HG02852 (cell line): ENCODE data around the gene KCNT1.
"Not testable (repeated sequence)": the region's sequence is repeated elsewhere in the genome, so short reads cannot be mapped to it uniquely, and the experiment has no call there.

ENCODE experiments used
- ATAC-seq: cut with Tn5 transposase; IDR thresholded peaks from one replicate; pipeline ENCODE4 v1.9.1; 2021; ENCODE audit warnings: mild to moderate bottlenecking, moderate library complexity; ENCODE audit not compliant: unreplicated experiment

The KCNT1 gene

DNA sequence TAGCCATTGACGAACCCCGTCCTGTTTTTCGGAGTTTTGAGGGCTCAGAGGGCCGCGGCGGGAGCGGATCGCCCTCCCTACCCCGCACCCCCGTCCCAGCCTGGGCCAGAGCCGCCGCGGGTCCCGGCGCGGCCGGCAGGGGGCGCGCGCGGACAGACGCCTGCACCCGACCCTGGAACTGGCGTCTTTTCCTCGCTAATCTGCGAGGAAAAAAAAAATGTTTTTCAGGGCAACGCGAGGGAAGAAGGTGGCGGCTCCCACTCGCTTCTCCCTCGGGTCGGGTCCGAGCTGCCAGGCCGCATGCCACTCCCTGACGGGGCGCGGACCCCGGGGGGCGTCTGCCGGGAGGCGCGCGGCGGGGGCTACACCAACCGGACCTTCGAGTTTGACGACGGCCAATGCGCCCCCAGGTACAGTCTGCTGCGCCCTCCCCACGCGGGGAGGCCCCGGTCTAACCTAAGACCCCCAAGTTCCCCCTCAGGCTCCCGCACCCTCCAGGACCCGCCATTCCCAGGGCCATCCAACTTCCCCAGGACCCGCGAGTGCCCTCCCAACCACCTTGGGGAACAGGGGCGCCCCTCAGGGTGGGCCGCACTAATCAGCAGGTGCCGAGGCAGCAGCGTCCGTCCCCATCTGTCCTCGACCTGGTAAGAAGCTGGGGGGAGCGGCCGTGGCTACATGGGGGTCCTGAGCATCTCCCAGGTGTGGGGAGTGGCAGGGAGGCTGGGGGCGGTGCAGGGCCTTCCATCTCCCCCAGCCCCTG, at the start of gene KCNT1:
Gene KCNT1, plus strand, starts transcription at position 227 of the 763 bp plus-strand sequence. Its CDS starts 74 bp downstream, at position 301.
- ATAC-seq = no peak

GRCh38 chr9:135655317-135655716, 46.7 kb upstream of the KCNT1 start:
- no peak for ATAC-seq

DNA sequence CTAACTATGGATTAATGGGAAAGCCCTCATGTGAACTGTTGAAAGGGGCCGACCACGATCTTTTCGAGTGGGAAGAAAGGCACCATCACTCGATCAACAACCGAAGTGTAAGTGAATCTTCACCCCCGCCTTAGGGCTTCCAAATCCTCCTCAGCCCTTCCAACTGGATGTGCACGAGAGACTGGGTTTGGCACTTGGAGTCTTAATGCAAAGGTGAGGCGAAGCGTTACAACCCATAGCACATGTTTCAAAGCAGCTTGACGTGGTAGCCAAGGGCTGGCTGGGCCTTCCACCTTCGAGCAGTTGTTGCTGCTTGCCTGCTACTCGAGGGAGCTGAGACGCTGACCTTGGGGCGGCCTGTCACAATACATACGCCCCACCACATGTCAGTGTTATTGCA, 44.6 kb upstream of the KCNT1 start:
- ATAC-seq = no peak

- ATAC-seq = no peak
Observed at GRCh38 chr9:135659252-135659651, 42.7 kb upstream of the KCNT1 start.

DNA sequence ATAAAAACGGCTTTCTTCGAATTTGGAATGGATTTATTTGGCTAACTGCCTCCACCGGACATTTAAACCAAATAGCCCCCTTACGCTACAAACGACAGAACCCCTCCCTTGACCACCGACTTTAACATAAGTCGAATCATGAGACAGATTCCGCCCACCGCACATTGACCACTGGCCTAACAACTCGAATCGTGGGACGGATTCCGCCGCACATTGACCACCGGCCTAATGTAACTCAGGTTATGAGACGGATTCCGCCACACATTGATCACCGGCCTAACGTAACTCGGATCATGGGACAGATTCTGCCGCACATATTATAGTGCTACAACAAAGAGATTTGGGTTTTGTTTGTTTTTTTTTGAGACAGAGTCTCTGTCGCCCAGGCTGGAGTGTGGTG, 41.6 kb upstream of the KCNT1 start:
- ATAC-seq = no peak

DNA sequence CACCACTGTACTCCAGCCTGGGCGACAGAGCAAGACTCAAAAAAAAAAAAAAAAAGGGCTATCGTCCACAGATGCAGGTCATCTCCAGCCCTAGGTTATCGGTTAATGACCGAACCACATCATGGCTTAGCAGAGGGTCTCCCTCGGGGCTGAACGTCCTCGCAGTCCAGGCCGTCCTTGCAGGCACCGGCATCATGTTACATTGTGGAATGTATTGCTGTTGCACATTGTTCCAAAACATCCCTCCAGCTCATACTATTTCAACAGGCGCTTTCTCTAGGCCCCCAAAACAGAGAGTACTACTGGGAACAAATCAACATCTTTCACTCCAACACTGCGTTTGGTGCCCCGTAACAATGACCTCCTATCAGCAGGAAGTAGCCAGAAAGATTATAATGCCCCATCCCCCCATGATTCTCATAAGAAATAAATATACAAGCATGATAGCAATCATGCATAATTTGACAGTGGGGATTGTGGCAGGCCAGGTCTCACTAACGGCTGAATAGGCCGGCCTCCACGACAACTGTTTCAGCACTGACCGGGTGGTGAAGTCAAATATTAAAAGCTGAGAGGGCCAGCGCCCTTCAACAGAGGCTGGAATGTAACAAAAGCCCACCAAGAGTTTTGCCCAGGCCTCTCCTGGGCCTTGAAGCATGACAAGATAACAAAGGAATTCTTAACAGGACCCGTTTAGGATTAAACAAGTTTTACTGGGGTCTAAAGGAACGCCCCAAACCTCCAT, 40.0 kb upstream of the KCNT1 start:
- no peak for ATAC-seq

- ATAC-seq = no peak
Observed at GRCh38 chr9:135662758-135663450, 39.1 kb upstream of the KCNT1 start, which contains the start of gene LCN9. TSS of gene LCN9 (plus strand) at chr9:135663309. CDS start at chr9:135663322, 13 bp downstream.

GRCh38 chr9:135663451-135663770, 38.6 kb upstream of the KCNT1 start:
- ATAC-seq = no peak

DNA sequence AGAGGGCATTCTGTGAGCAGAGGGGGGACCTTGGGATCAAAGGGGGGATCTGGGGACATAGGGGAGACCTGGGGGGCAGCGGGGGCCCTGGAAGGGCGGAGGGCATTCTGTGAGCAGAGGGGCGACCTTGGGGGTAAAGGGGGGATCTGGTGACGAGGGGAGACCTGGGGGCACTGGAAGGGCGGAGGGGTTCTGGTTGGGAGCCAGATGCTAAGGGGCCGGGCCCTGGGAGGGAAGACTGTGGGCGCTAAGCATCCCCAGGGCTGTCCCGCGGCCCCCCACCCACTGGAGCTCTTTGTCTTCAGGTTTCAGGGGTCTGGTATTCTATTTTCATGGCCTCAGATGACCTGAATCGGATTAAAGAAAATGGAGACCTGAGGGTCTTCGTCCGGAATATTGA, 38.1 kb upstream of the KCNT1 start:
- no peak for ATAC-seq

DNA sequence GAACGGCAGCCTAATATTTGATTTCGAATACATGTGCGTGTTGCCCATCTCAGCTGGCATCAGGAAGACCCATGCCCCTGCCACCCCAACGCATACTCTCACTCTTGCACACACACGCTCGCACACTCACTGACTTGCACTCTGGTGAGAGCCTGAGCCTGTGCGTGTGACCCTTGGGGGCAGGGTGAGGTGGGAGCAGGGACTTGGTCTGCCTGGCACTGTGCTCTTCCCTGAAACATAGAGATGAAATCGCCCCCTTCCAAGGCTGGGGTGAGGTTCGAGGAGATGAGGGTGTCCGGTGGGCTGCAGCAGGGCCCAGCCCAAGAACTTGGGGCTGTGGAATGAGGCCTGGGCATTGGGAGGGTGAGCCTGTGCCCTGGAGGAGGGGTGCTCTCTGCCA, 37.7 kb upstream of the KCNT1 start:
- no peak for ATAC-seq

DNA sequence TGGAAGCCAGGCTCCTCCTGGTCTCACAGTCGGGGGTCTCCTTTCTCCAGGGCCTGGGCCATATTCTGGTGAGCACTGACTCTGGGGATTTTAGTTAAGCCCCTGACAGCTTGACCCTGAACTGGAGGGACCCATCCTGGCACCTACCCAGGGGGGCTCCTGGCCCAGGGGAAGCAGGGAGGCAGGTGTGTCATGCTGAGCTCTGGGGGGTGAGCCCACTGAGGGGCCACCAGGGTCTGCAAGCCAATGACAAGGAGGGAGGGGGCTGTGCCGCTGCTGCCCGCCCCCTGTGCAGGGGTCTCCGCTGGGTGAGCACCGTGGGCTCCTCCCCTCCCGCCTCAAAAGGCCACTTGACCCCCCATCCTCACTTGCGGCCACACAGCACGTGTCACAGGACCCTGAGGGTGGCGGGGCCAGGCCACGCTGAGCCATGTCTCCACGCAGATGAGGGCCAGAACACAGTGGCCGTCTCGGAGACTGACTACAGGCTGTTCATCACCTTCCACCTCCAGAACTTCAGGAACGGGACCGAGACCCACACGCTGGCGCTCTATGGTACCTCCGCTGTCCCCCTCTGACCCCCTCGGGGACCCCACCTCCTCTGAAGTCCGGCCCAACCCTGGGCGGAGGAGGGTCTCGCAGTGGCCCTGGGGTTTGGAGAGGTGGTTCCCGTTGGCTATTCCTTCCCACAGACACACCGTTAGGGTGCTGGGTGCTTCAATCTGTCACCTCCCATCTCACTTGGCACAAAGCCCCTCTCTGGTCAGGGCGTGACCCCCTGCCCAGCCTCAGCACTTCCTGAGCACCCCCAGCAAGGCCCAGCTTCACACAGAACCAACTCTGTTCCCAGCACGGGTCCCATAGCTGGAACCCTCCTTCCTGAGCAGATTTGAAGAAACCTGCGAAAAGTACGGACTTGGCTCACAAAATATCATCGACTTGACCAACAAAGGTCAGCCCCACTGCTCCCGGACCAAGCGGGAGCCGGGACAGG, 36.9 kb upstream of the KCNT1 start:
- no peak for ATAC-seq

DNA sequence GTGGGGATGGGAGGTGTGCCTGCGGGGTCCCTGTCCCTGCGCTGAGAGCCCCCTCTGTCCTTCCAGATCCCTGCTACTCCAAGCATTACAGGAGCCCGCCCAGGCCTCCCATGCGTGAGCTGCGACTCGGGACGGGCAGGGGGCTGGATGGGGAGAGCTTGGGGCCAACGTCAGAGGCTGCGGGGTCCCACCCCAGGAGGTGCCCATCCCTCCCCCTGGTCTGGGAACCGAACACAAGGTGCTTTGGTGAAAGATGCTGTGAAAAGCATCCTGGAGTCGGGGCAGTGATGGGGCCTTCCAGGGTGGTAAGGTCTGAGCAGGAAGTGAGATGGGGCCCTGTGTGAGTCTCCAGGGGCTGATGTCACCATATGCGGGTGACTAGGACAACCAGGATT, 36.2 kb upstream of the KCNT1 start:
- no peak for ATAC-seq

DNA sequence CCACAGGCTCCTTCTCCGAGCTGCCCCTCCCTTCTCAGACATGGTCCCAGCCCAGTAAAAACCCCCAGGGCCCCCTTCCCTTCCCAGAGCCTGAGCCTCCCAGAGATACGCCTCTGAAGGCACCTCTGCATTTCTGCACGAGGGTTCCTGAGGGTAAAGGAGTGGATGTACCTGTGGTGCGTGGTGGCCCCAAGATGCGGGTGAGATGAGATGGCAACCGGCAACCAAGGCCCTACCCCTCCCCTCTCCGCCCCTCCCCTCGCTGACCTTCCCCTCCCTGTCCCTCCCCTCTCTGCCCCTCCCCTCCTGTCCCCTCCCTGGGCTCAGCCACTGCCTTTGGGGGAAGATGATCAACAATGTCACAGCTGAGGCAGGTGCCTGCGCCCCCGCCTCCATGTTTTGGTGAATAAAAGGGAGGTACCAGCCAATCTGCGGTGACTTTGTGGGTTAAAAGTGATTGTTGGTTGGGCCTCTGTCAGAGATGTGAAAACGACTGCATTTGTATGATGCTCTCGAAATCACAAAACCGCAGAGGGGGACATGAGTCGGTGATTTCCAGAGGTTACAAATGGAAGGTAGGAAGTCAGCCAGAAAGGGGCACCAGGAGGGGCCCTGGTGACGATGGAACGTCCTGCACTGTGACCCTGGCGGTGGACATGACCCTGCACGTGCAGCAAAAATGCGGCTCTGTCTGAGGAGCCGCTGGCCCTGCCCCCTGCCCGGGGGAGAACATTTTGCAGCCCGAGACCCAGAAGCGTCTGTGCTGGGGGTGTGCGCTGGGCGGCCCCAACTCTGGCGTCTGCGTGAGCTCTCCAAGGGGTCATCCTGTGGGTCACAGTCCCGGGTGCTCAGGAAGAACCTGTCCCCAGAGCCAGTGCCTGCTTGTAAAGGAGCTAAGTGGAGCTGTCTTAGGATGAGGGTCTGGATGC, 35.2 kb upstream of the KCNT1 start:
- no peak for ATAC-seq

- no peak for ATAC-seq
Observed at GRCh38 chr9:135667463-135668001, 34.5 kb upstream of the KCNT1 start.

DNA sequence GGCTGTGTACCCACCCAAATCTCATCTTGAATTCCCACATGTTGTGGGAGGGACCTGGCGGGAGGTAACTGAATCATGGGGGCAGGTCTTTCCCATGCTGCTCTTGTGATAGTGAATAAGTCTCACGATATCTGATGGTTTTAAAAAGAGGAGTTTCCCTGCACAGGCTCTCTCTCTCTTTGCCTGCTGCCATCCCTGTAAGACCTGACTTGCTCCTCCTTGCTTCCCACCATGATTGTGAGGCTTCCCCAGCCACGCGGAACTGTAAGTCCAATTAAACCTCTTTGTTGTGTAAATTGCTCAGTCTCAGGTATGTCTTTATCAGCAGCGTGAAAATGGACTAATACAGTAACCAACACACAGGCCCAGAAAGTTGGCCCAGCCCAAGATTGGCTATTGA, 33.0 kb upstream of the KCNT1 start:
- not testable (repeated sequence) for ATAC-seq

DNA sequence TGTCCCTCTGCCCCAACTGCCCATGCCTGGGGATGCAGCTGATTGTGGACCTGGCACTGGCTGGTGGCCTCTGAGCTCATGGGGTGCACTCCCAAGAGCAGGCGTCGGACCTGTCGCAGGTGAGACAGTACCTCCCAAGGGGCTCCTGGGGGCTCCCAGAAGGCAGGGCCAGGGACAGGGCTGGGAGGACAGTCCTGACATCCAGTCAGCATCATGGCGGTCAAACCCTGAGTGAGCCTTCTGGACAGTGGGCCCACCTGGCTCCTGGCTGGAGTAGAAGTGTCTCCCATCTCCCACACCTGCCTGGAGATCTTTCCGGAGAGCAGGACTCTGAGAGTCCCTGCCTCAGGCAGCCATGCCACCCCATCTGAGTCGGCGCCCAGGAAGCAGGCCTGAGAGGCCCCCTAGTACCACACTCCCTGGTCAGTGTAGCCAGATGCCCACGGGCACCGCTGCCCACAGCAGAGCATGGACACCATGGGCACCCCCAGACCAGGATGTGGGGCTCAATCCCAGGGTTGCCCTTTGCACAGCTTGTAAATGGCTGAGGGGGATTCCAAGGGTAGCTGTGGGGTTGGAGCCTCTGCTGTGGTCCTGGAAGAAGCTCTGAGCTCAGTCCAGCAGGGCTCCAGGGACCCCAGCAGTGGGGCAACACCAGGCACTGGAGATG, 32.2 kb upstream of the KCNT1 start:
- no peak for ATAC-seq

- no peak for ATAC-seq
Observed at GRCh38 chr9:135670721-135671590, 31.0 kb upstream of the KCNT1 start.

- ATAC-seq = no peak
Observed at GRCh38 chr9:135671591-135672041, 30.4 kb upstream of the KCNT1 start.
